SJCRH30 (cell line): Measurements from ENCODE around the gene CEACAM18. TPM values are rescaled to one million over a fixed set of nuclear protein-coding genes. Genes with fewer than 3 reads are reported as not detected.

Experiments used
- DNase-seq, 2 experiments: peaks; one replicate each; pipeline ENCODE4 v3.0.0-alpha.2; 2015 to 2020
- H3K27ac ChIP-seq: fragments of 250-450 bp; sonication (Bioruptor Pico); 2 replicates; pipeline ENCODE4 v1.5.1; 2020; ENCODE audit warnings: mild to moderate bottlenecking, moderate library complexity
- H3K27me3 ChIP-seq: fragments of 250-450 bp; sonication (Bioruptor Pico); 2 replicates; pipeline ENCODE4 v1.5.1; 2020; ENCODE audit warnings: mild to moderate bottlenecking, moderate library complexity
- H3K36me3 ChIP-seq: fragments of 250-450 bp; sonication (Bioruptor Pico); 2 replicates; pipeline ENCODE4 v1.5.1; 2020; ENCODE audit warnings: mild to moderate bottlenecking, moderate library complexity
- H3K4me1 ChIP-seq: fragments of 250-450 bp; sonication (Bioruptor Pico); 2 replicates; pipeline ENCODE4 v1.5.1; 2020; ENCODE audit warnings: mild to moderate bottlenecking, moderate library complexity
- H3K4me3 ChIP-seq: fragments of 250-450 bp; sonication (Bioruptor Pico); 2 replicates; pipeline ENCODE4 v1.5.1; 2020; ENCODE audit warnings: mild to moderate bottlenecking, moderate library complexity
- H3K9me3 ChIP-seq: fragments of 250-450 bp; sonication (Bioruptor Pico); replicated peaks from 2 replicates; pipeline ENCODE4 v1.5.1; 2020; ENCODE audit warnings: mild to moderate bottlenecking, moderate library complexity
- total RNA-seq: library from RNA; depleted of rRNA; stranded (reverse); fragments of >200 nt; shearing (Covaris generic); gene quantifications from 2 replicates; pipeline ENCODE4 v1.2.3, GENCODE V29; 2014

Gene CEACAM18
- total RNA-seq, 1 experiment from 2014 or later: not detected

- no peak within 1 kb of the TSS for H3K4me3 ChIP-seq
- DNase-seq: no peak
Observed at GRCh38 chr19:51501594-51502263, 23.4 kb downstream of the CEACAM18 start, which contains the start of gene SIGLEC12. Gene SIGLEC12 (minus strand): TSS chr19:51501800. CDS start chr19:51501733, 67 bp downstream.

GRCh38 chr19:51503286-51503817 is 25.0 kb downstream of the CEACAM18 start:
- no peak overlapping the region for H3K27ac ChIP-seq
- no peak for DNase-seq
- no peaks in the 10 kb centered on the region for H3K27me3 ChIP-seq
- H3K36me3 ChIP-seq: no peaks in the 10 kb centered on the region
- H3K4me1 ChIP-seq: no peaks in the 10 kb centered on the region
- no peaks in the 10 kb centered on the region for H3K9me3 ChIP-seq
- H3K4me3 ChIP-seq: no peak overlapping the region

More at GRCh38 chr19:51501594-51502263, 23.4 kb downstream of the CEACAM18 start, which contains the start of gene SIGLEC12:
- Histone ChIP-seq H3K36me3 (no peaks in the 10 kb centered on the region), H3K4me1 (no peaks in the 10 kb centered on the region), H3K9me3 (no peaks in the 10 kb centered on the region), H3K27me3 (no peaks in the 10 kb centered on the region), H3K27ac (no peak within 1 kb of the TSS)

GRCh38 chr19:51503896-51504295 is 25.6 kb downstream of the CEACAM18 start:
- H3K4me1 ChIP-seq: no peaks in the 10 kb centered on the region
- H3K27ac ChIP-seq: no peak overlapping the region
- no peaks in the 10 kb centered on the region for H3K27me3 ChIP-seq
- no peaks in the 10 kb centered on the region for H3K9me3 ChIP-seq
- no peaks in the 10 kb centered on the region for H3K36me3 ChIP-seq
- H3K4me3 ChIP-seq: no peak overlapping the region
- no peak for DNase-seq

- Histone ChIP-seq H3K36me3 (no peaks in the 10 kb centered on the region), H3K4me3 (no peak overlapping the region), H3K27me3 (no peaks in the 10 kb centered on the region), H3K9me3 (no peaks in the 10 kb centered on the region), H3K27ac (no peak overlapping the region), H3K4me1 (no peaks in the 10 kb centered on the region)
- no peak for DNase-seq
Observed at GRCh38 chr19:51505904-51506303, 27.6 kb downstream of the CEACAM18 start.

GRCh38 chr19:51507192-51507591 is 28.9 kb downstream of the CEACAM18 start:
- Histone ChIP-seq H3K4me1 (no peaks in the 10 kb centered on the region), H3K27ac (no peak overlapping the region), H3K4me3 (no peak overlapping the region), H3K36me3 (no peaks in the 10 kb centered on the region), H3K9me3 (no peaks in the 10 kb centered on the region), H3K27me3 (no peaks in the 10 kb centered on the region)
- DNase-seq: no peak

GRCh38 chr19:51507640-51508058 is 29.3 kb downstream of the CEACAM18 start:
- Histone ChIP-seq H3K9me3 (no peaks in the 10 kb centered on the region), H3K36me3 (no peaks in the 10 kb centered on the region), H3K4me3 (no peak overlapping the region), H3K27ac (no peak overlapping the region), H3K4me1 (no peaks in the 10 kb centered on the region), H3K27me3 (no peaks in the 10 kb centered on the region)
- no peak for DNase-seq

GRCh38 chr19:51508059-51508733 is 29.9 kb downstream of the CEACAM18 start:
- Histone ChIP-seq H3K4me1 (no peaks in the 10 kb centered on the region), H3K36me3 (no peaks in the 10 kb centered on the region), H3K9me3 (no peaks in the 10 kb centered on the region), H3K4me3 (no peak overlapping the region), H3K27me3 (no peaks in the 10 kb centered on the region), H3K27ac (no peak overlapping the region)
- DNase-seq: no peak

- Histone ChIP-seq H3K9me3 (no peaks in the 10 kb centered on the region), H3K27ac (no peak overlapping the region), H3K27me3 (no peaks in the 10 kb centered on the region), H3K4me1 (no peaks in the 10 kb centered on the region), H3K36me3 (no peaks in the 10 kb centered on the region), H3K4me3 (no peak overlapping the region)
- DNase-seq: no peak
Observed at GRCh38 chr19:51509823-51510660, 31.7 kb downstream of the CEACAM18 start.

- no peaks in the 10 kb centered on the region for H3K36me3 ChIP-seq
- H3K4me3 ChIP-seq: no peak overlapping the region
- DNase-seq: peak in 1 of 2 experiments; percentile 39
- H3K27me3 ChIP-seq: no peaks in the 10 kb centered on the region
- H3K9me3 ChIP-seq: no peaks in the 10 kb centered on the region
- no peaks in the 10 kb centered on the region for H3K4me1 ChIP-seq
- H3K27ac ChIP-seq: no peak overlapping the region
Observed at GRCh38 chr19:51511353-51511752, 33.0 kb downstream of the CEACAM18 start.

GRCh38 chr19:51513968-51514367 is 35.6 kb downstream of the CEACAM18 start:
- Histone ChIP-seq H3K36me3 (no peaks in the 10 kb centered on the region), H3K4me3 (no peak overlapping the region), H3K4me1 (no peaks in the 10 kb centered on the region), H3K9me3 (no peaks in the 10 kb centered on the region), H3K27me3 (no peaks in the 10 kb centered on the region), H3K27ac (no peak overlapping the region)
- DNase-seq: no peak

- no peaks in the 10 kb centered on the region for H3K36me3 ChIP-seq
- peak in 1 of 2 experiments; percentile 60 for DNase-seq
- no peak overlapping the region for H3K27ac ChIP-seq
Observed at GRCh38 chr19:51514866-51515481, 36.6 kb downstream of the CEACAM18 start.

GRCh38 chr19:51520728-51521127 is 42.4 kb downstream of the CEACAM18 start:
- no peak for DNase-seq
- Histone ChIP-seq H3K9me3 (no peaks in the 10 kb centered on the region; the same call in 1 of the 2 replicates), H3K27ac (no peak overlapping the region), H3K4me1 (no peaks in the 10 kb centered on the region), H3K4me3 (no peak overlapping the region), H3K27me3 (0 out of 2 replicates have a peak, but pooled peaks cover 3% of the 10 kb centered on the region), H3K36me3 (no peaks in the 10 kb centered on the region)

More at GRCh38 chr19:51514866-51515481, 36.6 kb downstream of the CEACAM18 start:
- H3K27me3 ChIP-seq: 0 out of 2 replicates have a peak, but pooled peaks cover 3% of the 10 kb centered on the region
- no peaks in the 10 kb centered on the region for H3K4me1 ChIP-seq
- H3K9me3 ChIP-seq: no peaks in the 10 kb centered on the region
- no peak overlapping the region for H3K4me3 ChIP-seq

- Histone ChIP-seq H3K4me3 (no peak overlapping the region), H3K36me3 (no peaks in the 10 kb centered on the region), H3K9me3 (no peaks in the 10 kb centered on the region; the same call in 1 of the 2 replicates), H3K27ac (no peak overlapping the region), H3K4me1 (peaks cover 5% of the 10 kb centered on the region), H3K27me3 (0 out of 2 replicates have a peak, but pooled peaks cover 3% of the 10 kb centered on the region)
- DNase-seq: no peak
Observed at GRCh38 chr19:51521357-51521756, 43.0 kb downstream of the CEACAM18 start.

GRCh38 chr19:51521781-51522180 is 43.4 kb downstream of the CEACAM18 start:
- peaks cover 6% of the 10 kb centered on the region for H3K4me1 ChIP-seq
- DNase-seq: no peak
- H3K27ac ChIP-seq: no peak overlapping the region
- H3K9me3 ChIP-seq: no peaks in the 10 kb centered on the region; the same call in 1 of the 2 replicates
- H3K4me3 ChIP-seq: no peak overlapping the region
- 0 out of 2 replicates have a peak, but pooled peaks cover 3% of the 10 kb centered on the region for H3K27me3 ChIP-seq
- H3K36me3 ChIP-seq: no peaks in the 10 kb centered on the region
